T-cell (primary cell): ENCODE data around the gene DTX1. TPM values are rescaled to one million over a fixed set of nuclear protein-coding genes. Genes with fewer than 3 reads are reported as not detected.
A peak's percentile ranks its signal among the peaks of the same experiment; 100 is the strongest.

ENCODE experiments used
- ATAC-seq, 4 experiments: fragments of 200-7000 bp in 3 of 4; fragments of 150-1000 bp in 1 of 4; cut with Tn5 transposase; replicated peaks in 1 of 4; 1 replicate in 3 of 4; 2 replicates in 1 of 4; pipeline ENCODE4 v1.10.0; 2021; ENCODE audit warnings: moderate library complexity in 3 of 4, mild to moderate bottlenecking in 2 of 4, moderate number of reproducible peaks in 1 of 4
- CTCF ChIA-PET, 2 donors: fragments of 300-600 bp; sonication (Branson Sonifier 250); formaldehyde crosslinking; loops; one replicate each; lab custom pipeline; 2022; ENCODE audit warnings: antibody characterized with exemption in 2 of 2; lab: Charles Lee
- POLR2A ChIA-PET, 2 donors: fragments of 300-600 bp; sonication (Branson Sonifier 250); formaldehyde crosslinking; loops; one replicate each; lab custom pipeline; 2022; ENCODE audit warnings: antibody characterized with exemption in 2 of 2; lab: Charles Lee
- DNase-seq, 35 experiments: peaks; one replicate each; pipeline versions ENCODE4 v3.0.0 to v3.0.0-alpha.2; 2013 to 2023
- H3K27ac ChIP-seq: one replicate; pipeline ENCODE4 v1.5.1; 2013; ENCODE audit warnings: low read length
- H3K27me3 ChIP-seq, 2 experiments: replicated peaks in 1 of 2; 1 replicate in 1 of 2; 2 replicates in 1 of 2; pipeline versions ENCODE4 v1.6.1 to v1.7.0; 2013; ENCODE audit warnings: low read length in 1 of 2, mixed read lengths in 1 of 2; ENCODE audit not compliant: control insufficient read depth in 2 of 2, insufficient read depth in 2 of 2; ENCODE audit errors: extremely low read depth in 1 of 2
- H3K36me3 ChIP-seq, 2 donors: 1 replicate in 1 of 2; 2 replicates in 1 of 2; pipeline versions ENCODE4 v1.6.1 to v1.7.0; 2013; ENCODE audit warnings: low read length in 1 of 2; ENCODE audit not compliant: control insufficient read depth in 2 of 2, insufficient read depth in 1 of 2; ENCODE audit errors: extremely low read depth in 1 of 2
- H3K4me1 ChIP-seq, 2 experiments: 1 replicate in 1 of 2; 2 replicates in 1 of 2; pipeline versions ENCODE4 v1.6.1 to v1.7.0; 2013; ENCODE audit warnings: low read length in 2 of 2, mixed read lengths in 1 of 2; ENCODE audit not compliant: insufficient read depth in 2 of 2, control insufficient read depth in 1 of 2; ENCODE audit errors: extremely low read depth in 1 of 2
- H3K4me3 ChIP-seq, 2 donors: 1 replicate in 1 of 2; 2 replicates in 1 of 2; pipeline versions ENCODE4 v1.5.1 to v1.7.0; 2013; ENCODE audit warnings: mild to moderate bottlenecking in 2 of 2, low read length in 1 of 2, moderate library complexity in 1 of 2; ENCODE audit not compliant: control insufficient read depth in 1 of 2; ENCODE audit errors: extremely low read depth in 1 of 2
- H3K9me3 ChIP-seq: 2 replicates; pipeline ENCODE4 v1.7.0; 2013
- H3K27ac Mint-ChIP-seq, 2 donors: one replicate each; pipeline ENCODE4 v1.8.0; 2020 to 2021; ENCODE audit warnings: mild to moderate bottlenecking in 2 of 2, mixed read lengths in 2 of 2
- H3K27me3 Mint-ChIP-seq, 2 donors: one replicate each; pipeline ENCODE4 v1.8.0; 2021 to 2022; ENCODE audit warnings: mixed read lengths in 2 of 2
- H3K36me3 Mint-ChIP-seq: one replicate; pipeline ENCODE4 v1.8.0; 2021; ENCODE audit warnings: mixed read lengths
- H3K4me1 Mint-ChIP-seq, 3 donors: one replicate each; pipeline ENCODE4 v1.8.0; 2020 to 2022; ENCODE audit warnings: mixed read lengths in 3 of 3, mild to moderate bottlenecking in 1 of 3
- H3K4me3 Mint-ChIP-seq, 3 donors: one replicate each; pipeline ENCODE4 v1.8.0; 2020 to 2022; ENCODE audit warnings: mild to moderate bottlenecking in 3 of 3, mixed read lengths in 3 of 3, moderate library complexity in 3 of 3
- H3K9me3 Mint-ChIP-seq, 3 donors: one replicate each; pipeline ENCODE4 v1.8.0; 2020 to 2022; ENCODE audit warnings: mixed read lengths in 3 of 3
- WGBS: methylation state at CpG from one replicate; pipeline ENCODE4 v1.1.5; 2013; ENCODE audit warnings: missing lambda C conversion rate; ENCODE audit not compliant: insufficient coverage; 5-methylcytosine and 5-hydroxymethylcytosine counted together
- total RNA-seq, 35 experiments: library from RNA in 6 of 35; stranded (reverse) in 6 of 35; fragments of 120-200 nt in 1 of 35; gene quantifications; one replicate each; pipeline versions ENCODE4 v1.2.1 to v1.2.4 and lab custom pipeline; 2013 to 2026

Gene DTX1
- total RNA-seq, 5 donors from 2014 or later (not counting 1 experiment from before 2014, with no cell fraction given): 5.6 to 12.0 (median 10.4) TPM

- peak overlapping the region; percentile 72 to 74 for H3K27ac Mint-ChIP-seq
- H3K36me3 ChIP-seq: no peaks in the 10 kb centered on the region
- H3K27me3 Mint-ChIP-seq: peaks cover 0 to 1% of the 10 kb centered on the region in 2 donors
- H3K36me3 Mint-ChIP-seq: no peaks in the 10 kb centered on the region
- POLR2A ChIA-PET: no interaction called here
- ATAC-seq (no peak), DNase-seq (no peak)
- no peaks in the 10 kb centered on the region for H3K9me3 ChIP-seq
- peak overlapping the region in 1 of 3 donors; percentile 70 for H3K4me3 Mint-ChIP-seq
- peaks cover 22 to 42% (median 34%) of the 10 kb centered on the region in 3 donors for H3K4me1 Mint-ChIP-seq
- H3K4me1 ChIP-seq: peaks cover 2 to 65% of the 10 kb centered on the region in 2 experiments
- 73% methylated on average over 36 of the region's 44 CpGs for WGBS
- CTCF ChIA-PET: no interaction called here
- H3K27me3 ChIP-seq: peaks cover 0 to 17% of the 10 kb centered on the region in 2 experiments
- peak overlapping the region; percentile 12 for H3K27ac ChIP-seq
- H3K9me3 Mint-ChIP-seq: no peaks in the 10 kb centered on the region
- peak overlapping the region; percentile 32 to 51 for H3K4me3 ChIP-seq
These were observed 1.3 kb downstream of the DTX1 start for GRCh38 chr12:113057565-113058485.

GRCh38 chr12:113058553-113058952, 2.0 kb downstream of the DTX1 start:
- Mint-ChIP-seq H3K4me1 (peaks cover 17 to 42% (median 30%) of the 10 kb centered on the region in 3 donors), H3K9me3 (no peaks in the 10 kb centered on the region), H3K27me3 (no peaks in the 10 kb centered on the region), H3K36me3 (no peaks in the 10 kb centered on the region), H3K4me3 (peak overlapping the region in 1 of 3 donors; percentile 32), H3K27ac (no peak overlapping the region)
- ATAC-seq (no peak), DNase-seq (no peak)
- ChIA-PET CTCF (no interaction called here), POLR2A (no interaction called here)
- H3K9me3 ChIP-seq: no peaks in the 10 kb centered on the region
- H3K27ac ChIP-seq: no peak overlapping the region
- H3K36me3 ChIP-seq: no peaks in the 10 kb centered on the region
- whole genome bisulfite sequencing: no CpG with 5 or more reads among the region's 1 CpG
- H3K4me3 ChIP-seq: no peak overlapping the region
- peaks cover 2 to 72% of the 10 kb centered on the region in 2 experiments for H3K4me1 ChIP-seq
- peaks cover 0 to 17% of the 10 kb centered on the region in 2 experiments for H3K27me3 ChIP-seq

GRCh38 chr12:113059071-113059595, 2.6 kb downstream of the DTX1 start:
- Mint-ChIP-seq H3K27ac (no peak overlapping the region), H3K4me3 (no peak overlapping the region), H3K36me3 (no peaks in the 10 kb centered on the region), H3K4me1 (peaks cover 19 to 42% (median 30%) of the 10 kb centered on the region in 3 donors), H3K27me3 (no peaks in the 10 kb centered on the region), H3K9me3 (no peaks in the 10 kb centered on the region)
- Histone ChIP-seq H3K9me3 (no peaks in the 10 kb centered on the region), H3K4me3 (no peak overlapping the region), H3K36me3 (no peaks in the 10 kb centered on the region), H3K27me3 (peaks cover 0 to 17% of the 10 kb centered on the region in 2 experiments), H3K4me1 (peaks cover 2 to 78% of the 10 kb centered on the region in 2 experiments), H3K27ac (no peak overlapping the region)
- DNase-seq (no peak), ATAC-seq (no peak)
- 67% methylated on average over 6 of the region's 8 CpGs for WGBS
- POLR2A ChIA-PET: no interaction called here
- CTCF ChIA-PET: no interaction called here

GRCh38 chr12:113060336-113060960, 3.9 kb downstream of the DTX1 start:
- H3K27ac Mint-ChIP-seq: peak overlapping the region; percentile 23 to 34
- WGBS: 84% methylated on average over 5 of the region's 7 CpGs
- H3K36me3 Mint-ChIP-seq: no peaks in the 10 kb centered on the region
- ChIA-PET POLR2A (no interaction called here), CTCF (interaction anchor here in 1 of 2 donors (0.6 kb wide), 1 partner anchor 19 kb away, joined by 6 read pairs; no protein-coding TSS in a partner anchor)
- Histone ChIP-seq H3K27me3 (peaks cover 0 to 15% of the 10 kb centered on the region in 2 experiments), H3K27ac (no peak overlapping the region), H3K9me3 (no peaks in the 10 kb centered on the region), H3K4me1 (peaks cover 2 to 84% of the 10 kb centered on the region in 2 experiments), H3K36me3 (no peaks in the 10 kb centered on the region), H3K4me3 (no peak overlapping the region)
- no peak for ATAC-seq
- no peaks in the 10 kb centered on the region for H3K27me3 Mint-ChIP-seq
- no peak overlapping the region for H3K4me3 Mint-ChIP-seq
- no peaks in the 10 kb centered on the region for H3K9me3 Mint-ChIP-seq
- no peak for DNase-seq
- H3K4me1 Mint-ChIP-seq: peaks cover 17 to 45% (median 30%) of the 10 kb centered on the region in 3 donors

GRCh38 chr12:113061061-113061694, 4.6 kb downstream of the DTX1 start:
- peaks cover 16 to 45% (median 28%) of the 10 kb centered on the region in 3 donors for H3K4me1 Mint-ChIP-seq
- no peak overlapping the region for H3K4me3 Mint-ChIP-seq
- no peak overlapping the region for H3K27ac ChIP-seq
- POLR2A ChIA-PET: no interaction called here
- peaks cover 2 to 84% of the 10 kb centered on the region in 2 experiments for H3K4me1 ChIP-seq
- H3K4me3 ChIP-seq: no peak overlapping the region
- H3K27me3 Mint-ChIP-seq: no peaks in the 10 kb centered on the region
- no peaks in the 10 kb centered on the region for H3K36me3 ChIP-seq
- no peaks in the 10 kb centered on the region for H3K36me3 Mint-ChIP-seq
- no peaks in the 10 kb centered on the region for H3K9me3 ChIP-seq
- no peaks in the 10 kb centered on the region for H3K9me3 Mint-ChIP-seq
- DNase-seq (no peak), ATAC-seq (no peak)
- 82% methylated on average over 6 of the region's 10 CpGs for WGBS
- CTCF ChIA-PET: interaction anchor here in 1 of 2 donors (0.6 kb wide), 1 partner anchor 20 kb away, joined by 6 read pairs; no protein-coding TSS in a partner anchor
- H3K27me3 ChIP-seq: peaks cover 0 to 9% of the 10 kb centered on the region in 2 experiments
- H3K27ac Mint-ChIP-seq: peak overlapping the region; percentile 23 to 34
